Kidney capillary endothelial cell (primary cell): ENCODE data around the gene NUP93.
"Not testable (repeated sequence)": the region's sequence is repeated elsewhere in the genome, so short reads cannot be mapped to it uniquely, and the experiment has no call there.

ENCODE experiments used
- DNase-seq: peaks from one replicate; pipeline ENCODE4 v3.0.0-alpha.2; 2018; ENCODE audit warnings: low spot score

Gene NUP93

GRCh38 chr16:56709443-56710040 is 20.4 kb upstream of the NUP93 start:
- no peak for DNase-seq

- no peak for DNase-seq
Measured at GRCh38 chr16:56710181-56710737, 19.7 kb upstream of the NUP93 start.

- DNase-seq, result no peak
Measured at GRCh38 chr16:56711862-56712261, 18.1 kb upstream of the NUP93 start.

- no peak for DNase-seq
Measured at GRCh38 chr16:56713794-56714193, 16.1 kb upstream of the NUP93 start.

- DNase-seq, result no peak
Measured at GRCh38 chr16:56715126-56715525, 14.8 kb upstream of the NUP93 start.

- DNase-seq, result no peak
Measured at GRCh38 chr16:56716761-56717160, 13.2 kb upstream of the NUP93 start.

- DNase-seq, result not testable (repeated sequence)
Measured at GRCh38 chr16:56717532-56717931, 12.4 kb upstream of the NUP93 start.

- no peak for DNase-seq
Measured at GRCh38 chr16:56722200-56722842, 7.6 kb upstream of the NUP93 start.

GRCh38 chr16:56724191-56724590 is 5.7 kb upstream of the NUP93 start:
- no peak for DNase-seq

- DNase-seq, result no peak
Measured at GRCh38 chr16:56726283-56726682, 3.6 kb upstream of the NUP93 start.

- DNase-seq, result no peak
Measured at GRCh38 chr16:56726926-56727325, 3.0 kb upstream of the NUP93 start.

- DNase-seq, result no peak
Measured at GRCh38 chr16:56728027-56728426, 1.9 kb upstream of the NUP93 start.

- peak; percentile 5 for DNase-seq
Measured at GRCh38 chr16:56728980-56729734, 772 bp upstream of the NUP93 start.

- no peak for DNase-seq
Measured at GRCh38 chr16:56732366-56732765, 2.4 kb downstream of the NUP93 start.

- DNase-seq, result no peak
Measured at GRCh38 chr16:56732832-56733231, 2.9 kb downstream of the NUP93 start.

GRCh38 chr16:56734429-56734828 is 4.5 kb downstream of the NUP93 start:
- peak; percentile 50 for DNase-seq

- DNase-seq, result no peak
Measured at GRCh38 chr16:56736476-56736875, 6.5 kb downstream of the NUP93 start.

- no peak for DNase-seq
Measured at GRCh38 chr16:56737539-56737938, 7.6 kb downstream of the NUP93 start.

- DNase-seq, result no peak
Measured at GRCh38 chr16:56738221-56738620, 8.3 kb downstream of the NUP93 start.

GRCh38 chr16:56739378-56739777 is 9.4 kb downstream of the NUP93 start:
- DNase-seq, result not testable (repeated sequence)

GRCh38 chr16:56741399-56741798 is 11.5 kb downstream of the NUP93 start:
- DNase-seq, result no peak

GRCh38 chr16:56742030-56742984 is 12.4 kb downstream of the NUP93 start:
- peak; percentile 65 for DNase-seq
